Activated CD4-positive, alpha-beta memory T cell treated with anti-CD3 and anti-CD28 coated beads for 36 hours (primary cell): Measurements from ENCODE around the gene FOXD2. TPM values are rescaled to one million over a fixed set of nuclear protein-coding genes. Genes with fewer than 3 reads are reported as not detected.

ENCODE experiments used
- CTCF ChIA-PET: fragments of 350-600 bp; sonication (Branson Sonifier 250); formaldehyde crosslinking; loops from one replicate; lab custom pipeline; 2021; ENCODE audit warnings: antibody characterized with exemption, inconsistent platforms; lab: Charles Lee
- POLR2A ChIA-PET: fragments of 350-600 bp; sonication (Branson Sonifier 250); formaldehyde crosslinking; loops from one replicate; lab custom pipeline; 2021; ENCODE audit warnings: antibody characterized with exemption; lab: Charles Lee
- DNase-seq: peaks from one replicate; pipeline ENCODE4 v3.0.0-alpha.2; 2020
- H3K27ac Mint-ChIP-seq: one replicate; pipeline ENCODE4 v1.8.0; 2021; ENCODE audit warnings: mixed read lengths
- H3K27me3 Mint-ChIP-seq: one replicate; pipeline ENCODE4 v1.8.0; 2021; ENCODE audit warnings: mixed read lengths
- H3K36me3 Mint-ChIP-seq: one replicate; pipeline ENCODE4 v1.8.0; 2021; ENCODE audit warnings: mixed read lengths
- H3K4me1 Mint-ChIP-seq: one replicate; pipeline ENCODE4 v1.8.0; 2021; ENCODE audit warnings: low read depth, mixed read lengths
- H3K4me3 Mint-ChIP-seq: one replicate; pipeline ENCODE4 v1.8.0; 2021; ENCODE audit warnings: mild to moderate bottlenecking, mixed read lengths
- H3K9me3 Mint-ChIP-seq: one replicate; pipeline ENCODE4 v1.8.0; 2021; ENCODE audit warnings: mixed read lengths
- intact Hi-C: fragments of 100-400 bp; cut with micrococcal nuclease; formaldehyde crosslinking; loops from one replicate; pipeline ENCODE4 v1.15.1; 2023
- total RNA-seq, 2 experiments: library from RNA; stranded (reverse); gene quantifications; one replicate each; pipeline ENCODE4 v1.2.3, GENCODE V29; 2021

The FOXD2 gene
- total RNA-seq, 2 experiments from 2014 or later: 0.10 to 0.26 TPM

- POLR2A ChIA-PET: no interaction called here
- no peaks in the 10 kb centered on the region for H3K9me3 Mint-ChIP-seq
- H3K27ac Mint-ChIP-seq: no peak overlapping the region
- CTCF ChIA-PET: no interaction called here
- H3K4me3 Mint-ChIP-seq: no peak overlapping the region
- no peak for DNase-seq
- H3K36me3 Mint-ChIP-seq: no peaks in the 10 kb centered on the region
- H3K4me1 Mint-ChIP-seq: no peaks in the 10 kb centered on the region
- intact Hi-C loops: no loop called here
- peaks cover 26% of the 10 kb centered on the region for H3K27me3 Mint-ChIP-seq
These were observed 33.3 kb downstream of the FOXD2 start for GRCh38 chr1:47471163-47471562.

- H3K36me3 Mint-ChIP-seq: no peaks in the 10 kb centered on the region
- POLR2A ChIA-PET: no interaction called here
- DNase-seq: no peak
- H3K27ac Mint-ChIP-seq: no peak overlapping the region
- H3K4me3 Mint-ChIP-seq: no peak overlapping the region
- intact Hi-C loops: no loop called here
- peaks cover 22% of the 10 kb centered on the region for H3K27me3 Mint-ChIP-seq
- H3K9me3 Mint-ChIP-seq: no peaks in the 10 kb centered on the region
- CTCF ChIA-PET: no interaction called here
- no peaks in the 10 kb centered on the region for H3K4me1 Mint-ChIP-seq
These were observed 36.7 kb downstream of the FOXD2 start for GRCh38 chr1:47474278-47475193.

DNA sequence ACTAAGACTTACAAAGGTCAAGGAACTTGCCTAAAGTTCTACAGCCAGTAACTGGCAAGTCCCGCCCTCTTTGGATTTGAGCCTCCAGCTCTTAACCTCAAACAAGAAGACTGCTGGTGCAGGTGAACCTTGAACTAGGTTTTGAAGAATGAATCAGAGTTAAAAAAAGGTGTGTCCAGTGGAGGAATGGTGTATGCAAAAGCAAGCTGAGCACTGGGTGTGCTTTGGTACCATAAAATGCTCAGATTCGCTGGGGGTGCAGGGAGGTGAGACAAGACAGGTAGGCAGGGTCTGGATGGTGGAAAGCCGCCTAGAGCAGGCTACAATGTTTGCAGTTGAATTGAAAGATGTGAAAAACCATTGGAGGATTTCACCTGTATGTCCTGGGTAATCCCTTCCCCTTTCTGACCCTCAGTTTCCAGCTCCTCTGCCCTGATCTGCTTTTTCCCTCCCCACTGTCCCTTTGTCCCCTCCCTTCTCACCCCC, 39.8 kb downstream of the FOXD2 start:
- no peak overlapping the region for H3K4me3 Mint-ChIP-seq
- intact Hi-C loops: no loop called here
- ChIA-PET POLR2A (no interaction called here), CTCF (no interaction called here)
- H3K9me3 Mint-ChIP-seq: no peaks in the 10 kb centered on the region
- H3K27me3 Mint-ChIP-seq: peaks cover 9% of the 10 kb centered on the region
- DNase-seq: no peak
- H3K27ac Mint-ChIP-seq: no peak overlapping the region
- no peaks in the 10 kb centered on the region for H3K4me1 Mint-ChIP-seq
- no peaks in the 10 kb centered on the region for H3K36me3 Mint-ChIP-seq

GRCh38 chr1:47478090-47478489, 40.2 kb downstream of the FOXD2 start:
- Mint-ChIP-seq H3K9me3 (no peaks in the 10 kb centered on the region), H3K36me3 (no peaks in the 10 kb centered on the region), H3K4me3 (no peak overlapping the region), H3K27ac (no peak overlapping the region), H3K4me1 (no peaks in the 10 kb centered on the region), H3K27me3 (peaks cover 8% of the 10 kb centered on the region)
- ChIA-PET POLR2A (no interaction called here), CTCF (no interaction called here)
- intact Hi-C loops: no loop called here
- DNase-seq: no peak

- intact Hi-C loops: no loop called here
- ChIA-PET CTCF (interaction anchor here (0.6 kb wide), 1 partner anchor 224 kb away, joined by 3 read pairs; no protein-coding TSS in a partner anchor), POLR2A (no interaction called here)
- Mint-ChIP-seq H3K27me3 (peaks cover 10% of the 10 kb centered on the region), H3K4me3 (no peak overlapping the region), H3K9me3 (no peaks in the 10 kb centered on the region), H3K36me3 (no peaks in the 10 kb centered on the region), H3K4me1 (no peaks in the 10 kb centered on the region), H3K27ac (no peak overlapping the region)
- DNase-seq: no peak
These were observed 41.8 kb downstream of the FOXD2 start for GRCh38 chr1:47479664-47480063.

GRCh38 chr1:47481936-47482335, 44.1 kb downstream of the FOXD2 start:
- H3K9me3 Mint-ChIP-seq: no peaks in the 10 kb centered on the region
- H3K36me3 Mint-ChIP-seq: no peaks in the 10 kb centered on the region
- CTCF ChIA-PET: no interaction called here
- peaks cover 5% of the 10 kb centered on the region for H3K27me3 Mint-ChIP-seq
- intact Hi-C loops: no loop called here
- no peak overlapping the region for H3K27ac Mint-ChIP-seq
- H3K4me3 Mint-ChIP-seq: no peak overlapping the region
- no peak for DNase-seq
- no peaks in the 10 kb centered on the region for H3K4me1 Mint-ChIP-seq
- POLR2A ChIA-PET: no interaction called here

DNA sequence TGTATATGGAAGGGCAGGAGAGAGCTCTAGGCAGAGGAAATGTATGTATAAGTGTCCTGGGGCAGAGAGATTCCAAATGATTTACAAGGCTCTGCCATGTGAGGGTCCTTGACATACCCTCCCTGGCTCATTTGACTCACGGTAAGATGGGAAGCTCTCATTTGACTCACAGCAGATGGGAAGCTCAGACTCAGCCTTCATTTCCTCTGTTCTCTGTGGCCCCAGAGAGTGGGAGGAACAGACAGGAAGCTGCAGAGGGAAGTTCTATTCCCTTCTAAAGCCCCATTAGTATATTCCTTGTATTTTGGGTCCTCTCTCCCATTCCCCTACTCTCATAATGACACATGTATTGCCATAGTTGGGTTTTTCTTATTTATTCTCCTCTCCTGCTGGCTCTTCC, 44.9 kb downstream of the FOXD2 start:
- H3K4me3 Mint-ChIP-seq: no peak overlapping the region
- no peaks in the 10 kb centered on the region for H3K36me3 Mint-ChIP-seq
- ChIA-PET POLR2A (no interaction called here), CTCF (no interaction called here)
- intact Hi-C loops: no loop called here
- peaks cover 5% of the 10 kb centered on the region for H3K27me3 Mint-ChIP-seq
- no peaks in the 10 kb centered on the region for H3K4me1 Mint-ChIP-seq
- H3K27ac Mint-ChIP-seq: no peak overlapping the region
- H3K9me3 Mint-ChIP-seq: no peaks in the 10 kb centered on the region
- DNase-seq: no peak

DNA sequence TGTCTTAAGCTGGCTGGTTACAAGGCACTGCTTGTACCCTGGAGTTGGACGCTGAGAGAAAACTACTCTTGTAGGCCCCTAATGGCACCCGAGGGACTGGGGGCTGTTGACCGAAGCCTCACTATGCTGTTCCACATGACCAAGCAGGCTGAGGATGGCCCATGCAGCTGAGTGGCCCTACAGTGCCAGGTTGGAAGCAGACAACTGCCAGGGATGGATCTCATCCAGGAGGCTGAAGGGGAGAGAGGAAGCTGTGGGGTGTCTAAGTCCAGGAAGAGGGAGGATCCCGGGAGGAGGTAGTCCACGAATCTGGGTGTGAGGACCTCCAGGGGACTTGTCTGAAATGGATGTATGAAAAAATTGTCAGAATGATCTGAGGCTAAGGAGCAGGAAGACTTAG, 45.8 kb downstream of the FOXD2 start:
- no peaks in the 10 kb centered on the region for H3K9me3 Mint-ChIP-seq
- ChIA-PET CTCF (no interaction called here), POLR2A (no interaction called here)
- no peaks in the 10 kb centered on the region for H3K36me3 Mint-ChIP-seq
- intact Hi-C loops: no loop called here
- H3K27ac Mint-ChIP-seq: no peak overlapping the region
- peaks cover 5% of the 10 kb centered on the region for H3K27me3 Mint-ChIP-seq
- DNase-seq: no peak
- H3K4me3 Mint-ChIP-seq: no peak overlapping the region
- no peaks in the 10 kb centered on the region for H3K4me1 Mint-ChIP-seq

DNA sequence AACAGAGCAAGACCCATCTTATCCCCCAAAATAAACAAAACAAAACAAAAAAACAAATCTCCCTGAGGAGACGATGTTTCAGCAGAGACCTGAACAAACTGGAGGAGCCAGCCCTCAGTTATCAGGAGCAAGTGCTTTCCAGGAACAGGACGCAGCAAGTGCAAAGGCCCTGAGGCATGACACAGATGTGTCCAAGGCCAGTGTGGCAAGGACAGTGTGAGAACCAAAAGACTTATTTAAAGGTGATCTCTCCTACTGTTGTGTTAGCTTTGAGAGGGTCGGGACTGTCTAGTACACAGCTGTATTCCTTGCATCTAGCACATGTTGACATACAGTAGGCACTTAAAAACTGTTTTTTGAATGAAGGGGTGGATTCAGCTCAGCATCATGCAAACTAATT, 48.0 kb downstream of the FOXD2 start:
- CTCF ChIA-PET: no interaction called here
- Mint-ChIP-seq H3K27me3 (peaks cover 10% of the 10 kb centered on the region), H3K27ac (no peak overlapping the region), H3K36me3 (no peaks in the 10 kb centered on the region), H3K4me3 (no peak overlapping the region), H3K9me3 (no peaks in the 10 kb centered on the region), H3K4me1 (no peaks in the 10 kb centered on the region)
- no peak for DNase-seq
- POLR2A ChIA-PET: no interaction called here
- intact Hi-C loops: no loop called here

GRCh38 chr1:47487332-47487731, 49.5 kb downstream of the FOXD2 start:
- no peaks in the 10 kb centered on the region for H3K36me3 Mint-ChIP-seq
- intact Hi-C loops: no loop called here
- H3K27me3 Mint-ChIP-seq: peaks cover 14% of the 10 kb centered on the region
- no peak for DNase-seq
- H3K27ac Mint-ChIP-seq: no peak overlapping the region
- no peaks in the 10 kb centered on the region for H3K9me3 Mint-ChIP-seq
- ChIA-PET CTCF (no interaction called here), POLR2A (no interaction called here)
- H3K4me3 Mint-ChIP-seq: no peak overlapping the region
- H3K4me1 Mint-ChIP-seq: no peaks in the 10 kb centered on the region

- H3K4me1 Mint-ChIP-seq: no peaks in the 10 kb centered on the region
- H3K9me3 Mint-ChIP-seq: no peaks in the 10 kb centered on the region
- no peak overlapping the region for H3K4me3 Mint-ChIP-seq
- ChIA-PET POLR2A (no interaction called here), CTCF (no interaction called here)
- no peak overlapping the region for H3K27ac Mint-ChIP-seq
- intact Hi-C loops: no loop called here
- DNase-seq: no peak
- H3K36me3 Mint-ChIP-seq: no peaks in the 10 kb centered on the region
- peaks cover 14% of the 10 kb centered on the region for H3K27me3 Mint-ChIP-seq
These were observed 50.1 kb downstream of the FOXD2 start for GRCh38 chr1:47487850-47488450.
